AG04450 (cell line): Measurements from ENCODE around the gene SLC24A3. TPM values are rescaled to one million over a fixed set of nuclear protein-coding genes. Genes with fewer than 3 reads are reported as not detected.

Experiments
- CTCF ChIA-PET: fragments of 300-600, 350-600 bp; formaldehyde crosslinking; extraction: SDS; loops from one replicate; lab custom pipeline; 2022; ENCODE audit warnings: antibody characterized with exemption, inconsistent platforms; lab: Charles Lee
- POLR2A ChIA-PET: fragments of 350-600 bp; formaldehyde crosslinking; extraction: SDS; loops from one replicate; lab custom pipeline; 2021; ENCODE audit warnings: antibody characterized with exemption, inconsistent platforms; lab: Yijun Ruan, JAX
- DNase-seq: peaks from one replicate; pipeline ENCODE4 v3.0.0-alpha.2; 2011; ENCODE audit warnings: low read depth, low spot score
- H3K27ac ChIP-seq: one replicate; pipeline ENCODE4 v1.5.1; 2012; ENCODE audit warnings: low read depth, low read length, control low read depth
- H3K27me3 ChIP-seq: one replicate; pipeline ENCODE4 v1.6.0; 2012; ENCODE audit warnings: low read length; ENCODE audit not compliant: control insufficient read depth, insufficient read depth
- H3K4me3 ChIP-seq: 2 replicates; pipeline ENCODE4 v1.5.1; 2011; ENCODE audit warnings: mild to moderate bottlenecking, low read depth, low read length, control low read depth
- H3K9me3 ChIP-seq: 2 replicates; pipeline ENCODE4 v1.5.1; 2012; ENCODE audit warnings: low read length; ENCODE audit not compliant: control insufficient read depth, insufficient read depth
- polyA plus RNA-seq: library from polyadenylated mRNA; depleted of rRNA; stranded (reverse); fragments of >200 nt; gene quantifications from 2 replicates; pipeline ENCODE4 v1.2.3, GENCODE V29; 2011
- TF ChIP-seq, protein P1 (sequence below): IDR thresholded peaks from 2 replicates; pipeline ENCODE4 v1.5.1; 2011; ENCODE audit warnings: low read depth, low read length, control low read depth, inconsistent platforms

SLC24A3 gene
- polyA plus RNA-seq, 1 experiment: not detected

DNA sequence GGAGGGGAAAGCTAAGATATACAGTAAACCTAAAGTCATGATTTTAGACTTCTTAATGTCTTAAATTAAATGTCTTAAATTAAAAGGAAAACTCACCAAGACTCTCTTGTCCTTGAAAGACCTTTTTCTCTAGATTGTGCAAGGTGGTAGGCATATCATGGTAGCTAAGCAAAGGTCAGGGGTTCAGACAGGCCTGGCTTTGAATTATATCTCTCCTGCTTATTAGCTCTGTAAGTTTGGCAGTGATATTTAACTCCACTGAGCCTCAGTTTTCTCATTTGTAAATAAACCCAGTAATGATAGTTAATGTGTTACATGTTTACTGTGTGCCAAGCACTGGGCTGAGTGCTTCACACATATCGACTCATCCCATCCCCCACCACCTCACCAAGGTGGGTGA lies 203.3 kb downstream of the SLC24A3 start:
- no peak for DNase-seq
- POLR2A ChIA-PET: no interaction called here
- Histone ChIP-seq H3K27ac (no peak overlapping the region), H3K4me3 (no peak overlapping the region), H3K9me3 (peaks cover 5% of the 10 kb centered on the region), H3K27me3 (no peaks in the 10 kb centered on the region)
- TF ChIP-seq, protein P1, sequence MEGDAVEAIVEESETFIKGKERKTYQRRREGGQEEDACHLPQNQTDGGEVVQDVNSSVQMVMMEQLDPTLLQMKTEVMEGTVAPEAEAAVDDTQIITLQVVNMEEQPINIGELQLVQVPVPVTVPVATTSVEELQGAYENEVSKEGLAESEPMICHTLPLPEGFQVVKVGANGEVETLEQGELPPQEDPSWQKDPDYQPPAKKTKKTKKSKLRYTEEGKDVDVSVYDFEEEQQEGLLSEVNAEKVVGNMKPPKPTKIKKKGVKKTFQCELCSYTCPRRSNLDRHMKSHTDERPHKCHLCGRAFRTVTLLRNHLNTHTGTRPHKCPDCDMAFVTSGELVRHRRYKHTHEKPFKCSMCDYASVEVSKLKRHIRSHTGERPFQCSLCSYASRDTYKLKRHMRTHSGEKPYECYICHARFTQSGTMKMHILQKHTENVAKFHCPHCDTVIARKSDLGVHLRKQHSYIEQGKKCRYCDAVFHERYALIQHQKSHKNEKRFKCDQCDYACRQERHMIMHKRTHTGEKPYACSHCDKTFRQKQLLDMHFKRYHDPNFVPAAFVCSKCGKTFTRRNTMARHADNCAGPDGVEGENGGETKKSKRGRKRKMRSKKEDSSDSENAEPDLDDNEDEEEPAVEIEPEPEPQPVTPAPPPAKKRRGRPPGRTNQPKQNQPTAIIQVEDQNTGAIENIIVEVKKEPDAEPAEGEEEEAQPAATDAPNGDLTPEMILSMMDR: no peak
- CTCF ChIA-PET: no interaction called here

DNA sequence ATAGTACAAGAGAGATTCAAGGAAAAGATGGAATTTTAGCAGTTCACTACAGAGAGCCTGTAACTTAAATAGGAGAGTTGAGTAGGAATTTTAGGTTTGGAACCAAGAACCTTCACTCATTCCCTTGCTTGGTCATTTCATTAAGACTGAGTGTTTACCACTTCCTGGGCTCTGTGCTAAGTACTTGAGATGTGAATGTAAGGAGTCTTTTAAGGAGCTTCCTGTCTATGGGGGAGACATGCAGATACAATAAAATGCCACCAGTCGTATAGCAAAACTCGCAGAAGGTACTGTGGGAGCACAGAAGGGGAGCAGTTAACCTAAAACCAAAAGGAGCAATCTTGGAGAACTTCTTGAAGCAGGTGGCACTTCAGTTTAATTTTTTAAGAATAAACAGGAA lies 204.2 kb downstream of the SLC24A3 start:
- no peak for DNase-seq
- ChIA-PET POLR2A (no interaction called here), CTCF (no interaction called here)
- TF ChIP-seq, protein P1: no peak
- Histone ChIP-seq H3K4me3 (no peak overlapping the region), H3K9me3 (peaks cover 5% of the 10 kb centered on the region), H3K27me3 (no peaks in the 10 kb centered on the region), H3K27ac (no peak overlapping the region)

DNA sequence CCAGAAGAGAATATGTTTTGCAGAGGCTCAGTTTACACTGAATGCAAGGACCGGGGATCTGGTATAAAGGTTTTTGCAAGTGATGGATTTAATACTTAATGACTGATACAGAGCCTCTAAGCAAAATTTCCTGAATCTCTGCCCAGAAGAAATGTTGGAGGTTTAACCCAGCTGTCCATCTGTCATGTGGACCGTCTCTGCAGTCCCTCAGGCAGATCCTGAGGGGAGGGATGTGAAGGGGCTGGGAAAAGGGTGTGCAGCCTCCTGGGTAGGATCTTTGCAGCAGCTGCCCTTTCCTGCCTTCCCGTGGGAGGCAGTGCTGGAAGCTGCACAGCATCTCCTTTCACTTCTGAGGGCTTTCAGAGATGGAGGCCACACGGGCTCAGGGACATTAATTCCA lies 207.0 kb downstream of the SLC24A3 start:
- no peak for DNase-seq
- ChIA-PET POLR2A (no interaction called here), CTCF (no interaction called here)
- no peaks in the 10 kb centered on the region for H3K27me3 ChIP-seq
- no peak overlapping the region for H3K4me3 ChIP-seq
- peaks cover 22% of the 10 kb centered on the region for H3K9me3 ChIP-seq
- no peak overlapping the region for H3K27ac ChIP-seq
- TF ChIP-seq, protein P1: no peak

DNA sequence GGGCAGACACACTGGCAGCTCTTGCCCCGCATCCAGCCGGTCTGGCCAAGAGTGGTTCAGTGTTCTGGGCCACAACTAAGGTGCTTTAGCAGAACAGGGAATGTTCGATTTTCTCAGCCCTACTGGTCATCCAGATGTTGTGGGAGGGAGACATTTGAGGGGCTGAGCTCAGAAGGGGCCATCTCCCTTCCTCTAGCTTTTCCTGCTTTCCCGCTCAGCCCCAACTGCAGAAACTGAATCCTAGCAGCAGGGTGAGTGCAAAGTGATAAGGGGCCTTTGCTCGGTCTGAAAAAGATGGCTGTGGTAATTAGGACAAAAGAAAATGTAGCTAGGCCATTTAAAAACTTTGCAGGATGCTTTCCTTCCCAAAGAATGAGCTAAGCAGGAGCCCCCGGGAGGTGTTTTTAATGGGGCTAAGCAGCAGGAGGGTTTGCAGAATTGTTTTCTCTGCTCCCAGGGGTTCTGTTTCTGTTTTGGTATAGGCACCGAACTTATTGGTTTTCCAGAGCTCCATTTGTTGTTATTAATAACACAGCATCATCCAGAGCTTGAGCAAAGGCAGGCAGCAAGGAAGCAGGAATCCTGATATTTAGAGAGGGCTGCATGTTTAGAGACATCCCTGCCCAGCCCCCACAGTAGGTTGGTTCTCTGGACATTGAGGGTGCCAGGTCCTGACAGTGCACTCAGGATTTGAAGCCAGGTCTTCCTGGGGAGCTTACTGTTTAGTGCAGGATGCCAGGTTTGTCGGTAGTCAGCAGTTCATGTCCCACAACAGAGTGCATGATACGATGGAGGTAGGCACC lies 210.9 kb downstream of the SLC24A3 start:
- no peak for DNase-seq
- CTCF ChIA-PET: no interaction called here
- no peaks in the 10 kb centered on the region for H3K27me3 ChIP-seq
- TF ChIP-seq, protein P1: no peak
- no peak overlapping the region for H3K4me3 ChIP-seq
- POLR2A ChIA-PET: no interaction called here
- H3K27ac ChIP-seq: no peak overlapping the region
- peaks cover 27% of the 10 kb centered on the region for H3K9me3 ChIP-seq

DNA sequence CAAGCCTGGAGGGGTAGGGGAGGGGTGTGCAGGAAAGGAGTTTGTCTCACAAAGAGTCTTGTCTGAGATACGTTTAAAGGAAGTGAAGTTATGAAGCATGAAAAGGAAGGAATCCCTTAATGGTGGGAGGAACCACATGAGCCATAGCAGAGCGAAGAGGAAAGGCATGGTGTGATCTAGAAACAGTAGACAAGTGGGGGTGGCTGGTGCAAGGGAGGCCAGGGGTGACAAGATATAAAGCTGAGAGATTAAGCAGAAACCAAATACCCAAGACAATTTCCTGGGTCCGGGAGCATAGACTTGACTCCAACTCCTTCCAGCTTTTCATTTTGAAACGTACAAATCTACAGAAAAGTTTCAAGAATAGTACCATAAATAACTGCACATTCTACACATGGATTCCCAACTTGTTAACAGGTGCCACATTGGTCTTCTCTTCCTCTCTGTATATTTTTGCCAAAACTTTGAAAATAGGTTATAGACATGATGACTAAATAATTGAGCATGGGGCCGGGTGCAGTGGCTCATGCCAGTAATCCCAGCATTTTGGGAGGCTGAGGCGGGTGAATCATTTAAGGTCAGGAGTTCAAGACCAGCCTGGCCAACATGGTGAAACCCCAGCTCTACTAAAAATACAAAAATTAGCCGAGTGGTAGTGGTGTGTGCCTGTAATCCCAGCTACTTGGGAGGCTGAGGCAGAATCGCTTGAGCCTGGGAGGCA lies 211.6 kb downstream of the SLC24A3 start:
- ChIA-PET CTCF (no interaction called here), POLR2A (no interaction called here)
- no peak overlapping the region for H3K27ac ChIP-seq
- H3K4me3 ChIP-seq: no peak overlapping the region
- no peak for DNase-seq
- H3K9me3 ChIP-seq: peaks cover 27% of the 10 kb centered on the region
- TF ChIP-seq, protein P1: no peak
- no peaks in the 10 kb centered on the region for H3K27me3 ChIP-seq
